ENCODE results near the gene LARGE1. TPM values are rescaled to one million over a fixed set of nuclear protein-coding genes. Genes with fewer than 3 reads are reported as not detected.
"Not testable (repeated sequence)": the region's sequence is repeated elsewhere in the genome, so short reads cannot be mapped to it uniquely, and the experiment has no call there.

LARGE1 gene
- polyA plus RNA-seq, 1 donor = 28.2 TPM

DNA sequence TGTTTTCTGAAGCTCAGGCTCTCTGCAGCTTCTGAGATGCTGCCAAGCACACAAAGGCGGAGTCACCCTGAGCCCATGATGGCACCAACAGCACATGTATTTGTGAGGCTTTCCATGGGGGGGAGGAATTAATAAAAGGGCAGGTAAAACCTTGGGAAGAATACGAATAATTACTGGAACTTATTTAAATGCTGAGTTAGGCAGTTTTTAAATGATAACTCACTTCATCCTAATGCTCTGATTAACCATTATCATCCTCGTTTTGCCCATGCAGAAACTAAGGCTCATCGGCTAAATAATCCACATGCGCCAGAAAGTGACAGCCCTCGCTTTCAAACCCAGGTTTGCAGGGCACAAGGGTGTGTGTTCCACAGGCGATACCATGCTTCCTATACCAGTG, 35.4 kb downstream of the LARGE1 start:
- DNase-seq = no peak

DNA sequence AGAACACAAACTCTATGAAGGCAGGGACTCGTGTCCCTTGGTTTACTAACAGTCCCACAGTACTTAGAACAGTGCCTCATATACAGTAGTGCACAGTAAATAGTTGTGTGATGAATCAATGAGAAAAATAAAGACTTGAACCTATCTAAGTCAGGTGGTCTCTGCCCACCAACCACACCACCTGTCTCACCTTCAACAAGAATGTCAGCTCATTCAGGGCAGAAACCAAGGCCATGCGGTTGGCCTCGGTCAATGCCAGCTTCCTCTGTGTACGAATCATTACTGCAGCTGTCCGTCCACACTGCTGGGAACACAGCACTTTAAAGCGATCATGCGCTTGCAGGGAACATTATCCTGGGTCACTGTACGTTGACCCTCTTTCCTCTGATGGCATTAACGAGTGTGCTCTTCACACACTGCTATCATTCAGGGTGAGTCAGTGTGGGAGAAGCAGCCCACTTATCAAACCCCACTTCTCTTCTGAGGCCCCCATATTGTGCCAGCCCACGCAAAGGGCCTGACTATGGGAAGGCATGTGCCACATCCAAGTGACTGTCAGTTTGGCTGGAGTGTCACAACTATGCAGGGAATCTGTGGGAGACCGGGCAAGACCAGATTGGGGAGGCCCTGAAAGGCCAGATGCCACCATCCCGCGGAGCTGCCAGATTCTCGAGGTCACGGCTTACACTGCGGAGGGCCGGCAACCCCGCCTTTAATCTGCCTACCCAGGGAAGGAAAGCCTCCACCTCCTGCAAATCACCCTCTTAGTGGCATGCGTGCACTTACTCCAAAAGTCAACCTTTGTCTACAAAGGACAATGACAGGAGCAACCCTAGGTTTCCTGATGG, 36.1 kb downstream of the LARGE1 start:
- DNase-seq = no peak

DNA sequence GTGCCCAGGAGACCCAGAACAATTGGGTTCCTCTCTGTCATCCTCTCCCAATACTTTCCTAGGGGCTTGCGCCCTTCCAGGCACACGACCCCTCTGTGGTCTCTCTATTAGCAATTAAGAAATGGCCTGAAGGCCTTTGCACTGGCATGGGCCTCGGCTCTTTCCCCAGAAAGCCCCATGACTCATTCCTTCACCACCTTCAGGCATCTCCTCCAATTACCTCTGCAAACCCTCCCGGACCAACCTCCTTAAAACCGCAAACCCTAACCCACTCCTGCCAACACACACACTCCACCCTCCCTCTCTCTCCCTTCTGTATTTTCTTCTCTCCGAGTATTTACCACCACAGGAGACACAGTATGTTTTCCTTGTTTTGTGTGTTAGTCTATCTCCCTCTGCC, 36.7 kb downstream of the LARGE1 start:
- DNase-seq = no peak

DNA sequence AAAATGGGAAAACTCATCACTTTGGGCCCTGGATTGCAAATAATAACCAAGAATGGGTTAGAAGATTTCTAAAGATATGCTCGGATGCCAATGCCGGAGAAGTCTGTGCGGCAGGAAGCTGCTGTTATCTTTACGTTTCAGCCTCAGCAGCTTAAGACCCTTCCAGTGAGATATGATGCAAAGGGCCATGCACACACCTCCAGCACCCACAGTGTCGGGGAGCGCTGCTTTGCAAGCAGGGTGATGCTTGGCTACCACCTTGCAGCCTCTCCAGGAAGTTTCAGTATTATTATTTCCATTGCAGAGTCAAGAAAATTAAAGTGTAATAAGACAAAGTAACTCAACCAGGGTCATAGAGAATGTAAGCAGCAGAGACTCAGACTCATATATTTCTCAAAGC, 37.3 kb downstream of the LARGE1 start:
- DNase-seq = no peak

DNA sequence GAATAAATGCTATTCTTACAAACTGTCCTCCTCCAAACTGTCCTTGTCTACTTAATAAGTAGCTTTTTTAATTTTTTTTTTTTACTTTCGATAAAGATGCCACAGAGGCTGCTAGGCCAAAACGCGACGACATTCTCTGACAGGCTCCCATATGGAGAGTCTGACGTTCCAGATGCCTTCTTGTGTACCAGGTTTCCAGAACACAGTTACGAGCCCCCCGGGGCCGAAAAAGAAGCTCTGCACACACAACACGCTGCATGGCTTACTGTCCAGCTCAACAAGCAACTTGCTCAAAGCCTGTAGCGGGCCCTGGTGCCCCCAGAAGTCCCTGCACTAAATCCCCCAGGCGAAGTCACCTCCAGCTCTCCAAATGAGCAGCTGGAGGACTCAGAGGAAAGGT, 39.3 kb downstream of the LARGE1 start:
- DNase-seq = no peak

DNA sequence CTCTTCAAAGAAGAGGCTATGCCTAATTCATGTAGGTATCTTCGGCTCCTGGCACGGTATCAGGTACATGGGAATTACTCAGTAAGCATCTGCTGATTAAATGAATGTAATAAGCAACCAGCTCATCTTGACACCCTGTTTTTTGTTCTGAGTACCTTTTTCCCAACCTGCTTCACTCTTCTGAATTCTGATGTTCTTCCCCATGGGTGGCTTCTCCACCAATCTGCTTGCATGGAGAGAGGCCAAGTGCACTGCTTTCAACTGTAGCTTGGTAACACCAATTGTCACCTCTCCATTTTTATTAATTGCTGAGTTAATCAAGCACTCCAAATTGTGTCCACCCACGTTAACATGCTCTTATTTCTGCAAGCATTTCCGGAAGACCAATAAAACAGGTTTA, 40.5 kb downstream of the LARGE1 start:
- DNase-seq = no peak

DNA sequence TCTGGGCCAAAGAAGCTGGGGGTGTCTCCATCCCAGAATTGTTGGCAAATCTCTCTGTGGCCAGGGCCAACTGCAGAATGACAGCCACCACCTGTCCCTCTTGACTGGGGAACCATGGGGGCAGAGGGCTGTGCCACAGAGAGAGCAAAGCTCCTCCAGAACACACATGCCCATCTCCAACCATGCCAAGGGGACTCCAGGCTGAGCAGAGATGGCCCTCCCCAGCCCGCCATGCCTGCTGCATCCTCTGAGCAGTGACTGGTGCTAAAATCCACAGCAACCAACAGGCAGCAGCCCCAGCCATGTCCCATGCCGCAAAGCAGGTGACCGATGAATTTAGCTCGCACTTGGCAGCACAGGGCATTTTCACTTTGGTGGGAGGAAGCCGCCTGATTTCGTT, 45.0 kb downstream of the LARGE1 start:
- no peak for DNase-seq

DNA sequence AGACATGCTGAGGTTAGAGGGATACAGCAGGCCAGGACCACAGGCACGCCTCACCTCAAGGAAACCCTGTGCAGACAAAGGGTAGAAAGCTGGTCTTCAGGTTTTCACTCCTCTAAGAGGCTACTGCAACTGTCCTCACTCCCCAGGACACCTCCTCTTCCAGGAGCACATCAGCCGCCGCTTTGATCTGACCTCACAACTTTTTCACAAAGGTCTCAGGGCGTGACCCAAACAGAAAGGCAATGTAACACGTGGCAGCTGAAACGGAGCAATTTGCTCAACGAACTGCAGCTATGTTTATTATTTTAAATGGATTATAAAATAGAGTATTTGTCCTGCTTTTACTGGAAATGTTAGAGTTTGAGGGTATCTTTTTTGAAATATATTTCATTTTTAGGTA, 46.1 kb downstream of the LARGE1 start:
- DNase-seq = no peak

DNA sequence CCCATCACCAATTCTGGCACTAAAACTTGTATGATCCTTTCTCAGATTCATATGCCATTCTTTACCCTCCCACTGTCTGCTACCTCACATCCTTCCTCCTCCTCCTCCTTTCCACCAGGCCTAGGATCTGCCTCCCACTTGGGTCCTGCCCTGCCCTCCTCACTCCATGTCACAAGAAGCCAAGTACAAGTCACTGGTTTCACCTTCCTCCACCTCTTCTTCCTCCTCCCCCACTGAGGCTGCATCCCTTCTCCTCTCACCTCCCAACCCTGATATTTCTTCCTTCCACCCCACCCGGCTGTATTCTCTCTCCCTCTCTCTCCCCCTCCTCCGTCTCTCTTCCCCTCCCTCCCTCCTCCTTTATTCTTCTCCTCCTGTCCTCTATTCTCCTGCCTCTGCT, 46.6 kb downstream of the LARGE1 start:
- DNase-seq = no peak

DNA sequence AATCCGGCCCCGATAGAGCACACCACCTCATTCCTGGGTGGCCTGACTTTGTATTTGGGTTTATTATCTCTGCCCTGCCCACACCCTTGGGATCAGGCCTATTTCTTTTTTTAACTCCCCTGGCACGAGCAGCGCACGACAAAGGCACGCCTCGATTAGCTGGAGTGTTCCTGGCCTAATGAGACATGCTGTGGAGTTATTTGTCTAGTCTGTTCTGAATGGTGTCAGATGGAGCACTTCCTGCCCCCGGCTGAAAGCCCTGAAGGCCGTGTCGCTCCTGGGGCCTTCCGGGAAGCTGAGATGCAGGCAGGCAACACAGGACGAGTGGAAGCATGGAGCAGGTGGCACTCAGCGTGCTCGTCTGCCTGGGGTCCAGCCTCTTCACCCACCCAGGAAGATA, 47.1 kb downstream of the LARGE1 start:
- no peak for DNase-seq

DNA sequence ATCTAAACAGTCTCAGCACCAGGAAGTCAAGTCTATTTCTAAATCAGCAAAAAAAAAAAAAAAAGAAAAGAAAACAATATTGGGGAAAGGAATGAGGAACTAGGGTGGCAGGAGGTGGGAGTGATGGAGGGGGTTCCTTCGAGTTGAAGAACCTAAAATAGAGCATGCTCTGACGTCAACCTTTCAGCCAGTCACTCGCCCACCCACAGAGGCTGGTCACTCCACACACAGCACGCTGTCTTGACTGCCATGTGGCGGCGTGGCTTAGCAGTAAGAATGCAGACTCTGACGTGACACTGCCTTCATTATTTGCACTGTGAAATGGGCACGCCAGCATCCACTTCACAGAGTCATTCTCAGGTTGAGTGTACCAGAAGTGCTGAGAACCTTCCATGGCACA, 48.3 kb downstream of the LARGE1 start:
- no peak for DNase-seq

DNA sequence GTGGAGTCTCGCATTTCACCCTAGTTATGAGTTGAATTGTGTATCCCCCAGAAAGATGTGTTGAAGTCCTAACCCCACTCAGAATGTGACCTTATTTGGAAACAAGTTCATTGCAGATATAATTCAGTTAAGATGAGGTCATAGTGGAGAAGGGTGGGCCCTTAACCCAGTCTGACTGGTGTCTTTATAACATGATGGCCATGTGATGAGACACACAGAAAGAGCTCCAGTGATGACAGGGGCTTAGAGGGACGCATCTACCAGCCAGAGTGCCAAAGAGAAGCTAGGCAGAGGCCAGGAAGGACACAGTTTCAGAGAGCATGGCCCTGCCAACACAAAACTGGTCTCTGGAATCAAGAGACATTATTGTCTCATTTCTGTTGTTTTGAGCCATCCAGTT, 50.3 kb downstream of the LARGE1 start:
- no peak for DNase-seq

DNA sequence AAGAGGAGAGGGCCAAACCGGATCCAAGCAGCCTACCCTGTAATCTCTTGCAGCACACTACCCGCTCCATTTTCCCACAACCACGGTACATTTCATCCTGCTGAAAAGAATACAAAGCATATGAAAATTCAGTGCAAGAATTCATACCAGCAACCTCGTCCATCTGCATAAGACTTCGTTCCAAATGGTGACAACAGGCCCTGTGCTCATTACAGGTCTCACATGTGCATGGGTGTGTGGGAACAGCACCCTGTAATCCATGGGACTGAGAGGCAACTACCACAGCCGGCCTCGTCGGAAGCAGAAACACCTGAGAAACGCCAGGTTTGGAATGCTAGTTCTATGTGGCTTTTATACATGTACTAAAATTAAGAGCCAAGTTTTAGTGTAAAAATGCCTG, 52.3 kb downstream of the LARGE1 start:
- no peak for DNase-seq

DNA sequence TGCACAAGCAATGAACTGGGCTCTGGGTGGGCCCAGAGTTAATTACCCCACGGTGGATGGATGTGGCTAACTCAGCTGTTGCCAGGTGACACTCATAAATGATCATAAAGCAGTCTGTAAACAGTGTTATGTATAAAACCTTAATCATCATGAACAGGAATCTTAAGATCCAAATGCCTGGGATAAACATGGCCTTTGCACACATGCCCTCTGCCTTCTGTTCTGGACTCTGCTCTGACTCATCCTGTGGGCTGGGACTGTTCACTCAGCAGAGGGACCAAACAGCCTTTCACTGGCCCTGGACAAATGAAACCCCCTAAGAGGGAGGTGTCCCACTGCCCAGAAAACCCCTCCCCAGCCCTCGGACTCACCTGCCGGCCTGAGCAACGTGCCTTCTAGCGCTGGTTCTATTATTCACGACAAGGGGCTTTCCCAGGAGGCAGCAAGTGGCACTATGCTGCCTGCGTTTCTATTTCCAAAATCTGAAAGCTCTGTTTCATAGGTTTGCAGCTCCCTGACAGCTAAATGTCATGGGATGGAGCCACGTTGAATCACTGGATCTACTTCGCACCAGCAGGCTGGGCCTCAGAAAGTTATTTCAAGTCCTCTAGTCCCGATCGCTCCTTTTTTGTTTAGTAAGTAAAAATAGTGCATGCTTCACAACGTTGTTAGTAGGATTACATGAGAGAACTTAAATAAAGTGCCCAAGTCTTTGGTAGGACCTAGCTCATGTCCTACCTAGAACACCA, 53.0 kb downstream of the LARGE1 start:
- DNase-seq = no peak

DNA sequence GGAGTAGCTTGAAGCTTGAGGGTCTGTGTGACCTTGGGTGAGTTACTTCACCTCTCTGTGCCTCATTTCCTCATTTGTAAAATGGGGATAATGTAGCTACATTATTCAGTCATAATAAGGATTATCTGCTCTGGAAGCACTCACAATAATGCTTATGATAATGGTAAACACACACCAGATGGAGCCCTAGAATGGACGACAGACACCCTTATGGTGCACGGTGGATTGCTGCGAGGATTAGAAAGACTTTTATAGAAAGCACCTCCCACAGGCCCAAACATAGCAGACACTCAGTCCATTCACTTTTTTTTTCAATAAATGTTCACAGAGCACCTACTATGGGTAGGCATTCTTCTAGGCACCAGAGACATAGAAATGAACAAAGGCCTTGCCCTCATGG, 53.8 kb downstream of the LARGE1 start:
- DNase-seq = no peak

DNA sequence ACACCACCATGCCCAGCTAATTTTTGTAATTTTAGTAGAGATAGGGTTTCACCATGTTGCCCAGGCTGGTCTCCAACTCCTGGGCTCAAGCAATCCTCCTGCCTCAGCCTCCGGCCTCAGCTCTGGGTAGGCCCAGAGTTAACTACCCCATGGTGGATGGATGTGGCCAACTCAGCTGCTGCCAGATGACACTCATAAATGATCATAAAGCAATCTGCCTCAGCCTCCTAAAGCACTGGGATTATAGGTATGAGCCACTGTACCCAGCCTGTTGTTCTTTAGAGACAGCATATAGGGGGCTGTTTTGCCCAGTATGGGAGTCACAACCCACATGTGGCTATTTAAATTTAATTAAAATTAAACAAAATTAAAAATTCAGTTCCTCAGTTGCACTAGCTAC, 54.3 kb downstream of the LARGE1 start:
- DNase-seq = no peak

DNA sequence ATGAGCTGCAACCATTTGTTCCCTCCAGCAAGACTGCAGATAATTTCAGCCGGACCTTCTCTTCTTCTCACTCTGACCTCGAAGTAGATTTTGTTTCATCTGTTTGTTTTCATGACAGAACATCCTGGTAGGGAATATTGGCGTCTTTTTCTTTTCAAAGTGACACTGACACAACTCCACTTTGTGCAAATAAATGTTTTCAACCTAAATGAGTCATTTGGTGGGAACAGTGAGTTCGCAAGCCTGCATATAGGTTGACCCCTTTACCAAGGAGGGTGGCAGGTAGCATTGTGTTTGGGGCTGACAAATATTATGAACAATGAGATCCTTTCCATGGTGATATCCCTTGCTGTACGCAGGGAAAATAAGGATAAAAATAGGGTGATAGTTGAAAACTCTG, 55.0 kb downstream of the LARGE1 start:
- DNase-seq = no peak

DNA sequence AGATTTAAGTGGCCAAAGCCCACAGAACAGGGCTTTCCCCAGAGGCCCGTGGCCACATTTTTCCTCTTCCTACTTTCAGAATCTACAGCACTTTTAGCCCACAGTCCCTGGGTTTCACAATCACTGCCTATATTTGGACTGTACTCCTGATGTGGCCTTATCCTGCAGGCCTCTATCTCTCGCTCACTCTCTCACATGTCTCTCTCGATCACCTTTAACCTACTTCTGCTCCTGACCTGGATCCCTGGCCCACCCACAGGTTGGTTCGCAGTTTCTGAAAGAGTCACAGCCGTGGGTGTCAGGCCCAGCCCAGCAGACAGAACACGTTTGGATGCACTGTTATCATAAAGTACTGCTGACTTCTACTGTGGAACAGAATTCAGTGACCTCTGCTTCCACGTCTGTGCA, 55.5 kb downstream of the LARGE1 start:
- DNase-seq = no peak

DNA sequence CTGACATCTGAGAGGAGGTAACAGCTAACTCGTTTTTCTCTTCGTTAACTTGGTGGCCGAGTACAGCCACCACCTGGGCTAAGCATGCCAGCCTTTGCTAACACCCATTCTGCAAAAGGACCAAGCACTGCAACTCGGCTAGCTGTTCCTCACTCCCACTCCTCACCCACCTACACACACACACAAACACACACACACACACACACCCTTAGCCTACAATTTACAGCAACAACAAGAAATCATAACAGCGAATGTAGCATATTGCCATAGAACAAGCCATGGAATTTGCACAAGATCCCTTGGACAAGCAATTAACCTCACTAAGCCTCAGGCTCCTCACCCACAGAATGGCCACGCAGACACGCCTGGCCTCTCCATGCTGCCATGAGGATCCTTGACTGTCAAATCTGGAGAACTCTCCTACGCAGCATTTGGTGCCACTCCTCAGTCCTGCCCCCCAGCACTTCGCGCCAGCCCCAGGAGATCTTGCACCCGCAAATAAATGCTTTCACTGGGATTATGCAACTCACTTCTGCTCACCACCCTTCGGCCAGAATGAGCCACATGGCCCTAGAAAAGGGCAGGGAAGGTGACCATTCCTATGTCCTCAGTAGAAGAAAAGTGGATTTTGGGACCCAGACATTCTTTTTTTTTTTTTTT, 58.9 kb downstream of the LARGE1 start:
- no peak for DNase-seq

DNA sequence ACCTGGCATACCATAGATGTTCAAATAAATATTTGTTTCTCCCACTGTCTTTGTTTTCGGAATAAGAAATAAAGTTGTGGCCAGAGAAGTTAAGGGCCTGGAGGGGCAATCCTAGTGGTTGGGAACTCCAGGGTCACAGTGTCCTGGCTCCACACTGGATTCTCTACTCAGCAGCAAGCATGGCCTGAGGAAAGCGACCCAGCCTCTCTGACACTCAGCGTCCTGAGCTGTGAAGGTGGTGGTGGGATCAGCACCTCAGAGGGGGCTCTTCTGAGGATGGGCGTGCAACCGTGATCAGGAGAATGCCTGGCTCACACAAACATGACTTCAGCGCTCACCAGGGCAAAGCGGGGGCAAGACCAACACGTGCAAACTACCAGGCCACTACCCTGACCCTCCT, 59.9 kb downstream of the LARGE1 start:
- no peak for DNase-seq

DNA sequence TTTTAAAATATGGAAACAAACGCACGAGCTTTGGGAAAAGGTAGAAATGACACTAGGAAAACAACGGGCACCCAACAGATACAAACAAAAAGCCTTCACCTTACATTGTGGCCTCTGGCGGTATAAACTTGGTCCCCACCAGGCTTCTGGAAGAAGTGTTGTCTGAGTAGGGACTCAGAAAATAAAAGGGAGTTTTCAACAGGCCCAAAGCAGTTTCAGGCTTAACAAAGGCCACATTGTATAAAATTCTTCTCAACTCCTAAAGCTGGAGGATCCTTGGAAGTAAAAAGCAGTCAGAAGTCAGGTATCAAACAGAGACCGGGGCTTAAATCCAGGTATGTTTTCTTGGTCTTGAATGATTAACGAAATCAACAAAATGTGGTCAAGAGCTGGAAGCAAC, 61.0 kb downstream of the LARGE1 start:
- no peak for DNase-seq

DNA sequence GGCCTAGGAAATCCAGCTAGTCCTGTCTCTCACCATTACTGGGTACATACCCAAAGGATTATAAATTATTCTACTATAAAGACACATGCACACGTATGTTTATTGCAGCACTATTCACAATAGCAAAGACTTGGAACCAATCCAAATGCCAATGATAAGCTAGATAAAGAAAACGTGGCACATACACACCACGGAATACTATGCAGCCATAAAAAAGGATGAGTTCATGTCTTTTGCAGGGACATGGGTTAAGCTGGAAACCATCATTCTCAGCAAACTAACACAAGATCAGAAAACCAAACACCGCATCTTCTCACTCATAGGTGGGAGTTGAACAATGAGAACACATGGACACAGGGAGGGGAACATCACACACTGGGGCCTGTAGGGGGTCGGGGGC, 61.6 kb downstream of the LARGE1 start:
- not testable (repeated sequence) for DNase-seq

DNA sequence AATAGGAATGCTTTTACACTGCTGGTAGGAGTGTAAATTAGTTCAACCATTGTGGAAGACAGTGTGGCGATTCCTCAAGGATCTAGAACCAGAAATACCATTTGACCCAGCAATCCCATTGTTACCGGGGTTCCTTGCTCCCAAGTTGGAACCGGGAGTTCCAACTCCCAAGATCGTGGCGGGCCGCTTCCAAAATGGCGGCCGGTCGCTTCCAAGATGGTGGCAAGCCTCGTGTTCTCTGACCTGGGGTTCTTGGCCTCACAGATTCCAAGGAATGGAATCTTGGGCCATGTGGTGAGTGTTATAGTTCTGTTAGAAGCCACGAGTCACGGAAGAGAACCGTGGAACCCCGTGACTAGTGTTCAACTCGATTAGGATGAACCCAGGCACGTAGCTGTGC, 62.5 kb downstream of the LARGE1 start:
- not testable (repeated sequence) for DNase-seq
